CD14-positive monocyte (primary cell): ENCODE measurements around the gene YBX2. TPM values are rescaled to one million over a fixed set of nuclear protein-coding genes. Genes with fewer than 3 reads are reported as not detected.

ENCODE experiments used
- DNase-seq, 3 donors: peaks; one replicate each; pipeline ENCODE4 v3.0.0-alpha.2; 2011 to 2022
- H2AFZ ChIP-seq: 2 replicates; pipeline ENCODE4 v1.6.0; 2012; ENCODE audit warnings: mild to moderate bottlenecking, low read depth, low read length, inconsistent platforms; ENCODE audit not compliant: insufficient read depth, poor library complexity, severe bottlenecking
- H3K27ac ChIP-seq, 2 donors: 1 replicate in 1 of 2; 2 replicates in 1 of 2; pipeline ENCODE4 v1.5.1; 2012 to 2013; ENCODE audit warnings: low read length in 2 of 2, control low read depth in 1 of 2, inconsistent platforms in 1 of 2, low read depth in 1 of 2, mild to moderate bottlenecking in 1 of 2
- H3K27me3 ChIP-seq, 2 donors: one replicate each; pipeline versions ENCODE4 v1.6.0 to v1.6.1; 2011 to 2013; ENCODE audit warnings: low read length in 2 of 2; ENCODE audit not compliant: control insufficient read depth in 2 of 2, insufficient read depth in 2 of 2
- H3K36me3 ChIP-seq, 2 donors: replicated peaks in 1 of 2; 1 replicate in 1 of 2; 2 replicates in 1 of 2; pipeline versions ENCODE4 v1.5.1 to v1.6.1; 2012 to 2013; ENCODE audit warnings: low read length in 2 of 2, control low read depth in 1 of 2, inconsistent platforms in 1 of 2, mild to moderate bottlenecking in 1 of 2; ENCODE audit not compliant: insufficient read depth in 2 of 2, control insufficient read depth in 1 of 2
- H3K4me1 ChIP-seq, 2 donors: 1 replicate in 1 of 2; 2 replicates in 1 of 2; pipeline versions ENCODE4 v1.5.1 to v1.6.1; 2012 to 2013; ENCODE audit warnings: low read length in 2 of 2, control low read depth in 1 of 2, inconsistent platforms in 1 of 2, mild to moderate bottlenecking in 1 of 2, moderate library complexity in 1 of 2; ENCODE audit not compliant: insufficient read depth in 2 of 2, control insufficient read depth in 1 of 2
- H3K4me2 ChIP-seq: replicated peaks from 2 replicates; pipeline ENCODE3; 2012; ENCODE audit warnings: low read length, moderate library complexity, mild to moderate bottlenecking; ENCODE audit not compliant: poor library complexity, severe bottlenecking; ENCODE audit errors: extremely low read depth
- H3K4me3 ChIP-seq, 3 experiments: fragments of 200-600 bp in 1 of 3; sonication (generic) in 1 of 3; replicated peaks in 1 of 3; 1 replicate in 2 of 3; 2 replicates in 1 of 3; pipeline ENCODE4 v1.5.1; 2011 to 2013; ENCODE audit warnings: low read length in 3 of 3, mild to moderate bottlenecking in 3 of 3, control low read depth in 2 of 3, low read depth in 2 of 3, inconsistent platforms in 1 of 3, moderate library complexity in 1 of 3
- H3K79me2 ChIP-seq: 2 replicates; pipeline ENCODE4 v1.6.0; 2012; ENCODE audit warnings: mild to moderate bottlenecking, control low read depth, inconsistent platforms, low read length, moderate library complexity; ENCODE audit not compliant: insufficient read depth
- H3K9ac ChIP-seq: 2 replicates; pipeline ENCODE4 v1.6.0; 2017; ENCODE audit warnings: low read length, mild to moderate bottlenecking; ENCODE audit not compliant: insufficient read depth, poor library complexity, severe bottlenecking
- H3K9me3 ChIP-seq, 2 donors: replicated peaks in 1 of 2; 1 replicate in 1 of 2; 2 replicates in 1 of 2; pipeline versions ENCODE4 v1.5.1 to v1.6.1; 2012 to 2013; ENCODE audit warnings: low read length in 2 of 2, control low read depth in 1 of 2; ENCODE audit not compliant: control insufficient read depth in 1 of 2, insufficient read depth in 1 of 2
- H4K20me1 ChIP-seq: 2 replicates; pipeline ENCODE4 v1.6.0; 2012; ENCODE audit warnings: mild to moderate bottlenecking, low read length, control low read depth, moderate library complexity; ENCODE audit not compliant: insufficient read depth
- H3K27ac Mint-ChIP-seq, 7 donors: one replicate each; pipeline ENCODE4 v1.8.0; 2020; ENCODE audit warnings: mild to moderate bottlenecking in 7 of 7, mixed read lengths in 7 of 7, moderate library complexity in 6 of 7, inconsistent platforms in 2 of 7
- H3K27me3 Mint-ChIP-seq, 3 donors: one replicate each; pipeline ENCODE4 v1.8.0; 2021 to 2022; ENCODE audit warnings: low read depth in 3 of 3, mild to moderate bottlenecking in 3 of 3, mixed read lengths in 3 of 3, moderate library complexity in 3 of 3, inconsistent platforms in 1 of 3
- H3K36me3 Mint-ChIP-seq, 2 donors: one replicate each; pipeline ENCODE4 v1.8.0; 2020; ENCODE audit warnings: mixed read lengths in 2 of 2, inconsistent platforms in 1 of 2, mild to moderate bottlenecking in 1 of 2
- H3K4me1 Mint-ChIP-seq: one replicate; pipeline ENCODE4 v1.8.0; 2020; ENCODE audit warnings: mild to moderate bottlenecking, mixed read lengths
- H3K4me3 Mint-ChIP-seq, 2 donors: one replicate each; pipeline ENCODE4 v1.8.0; 2020; ENCODE audit warnings: mild to moderate bottlenecking in 2 of 2, mixed read lengths in 2 of 2, moderate library complexity in 1 of 2
- H3K9me3 Mint-ChIP-seq, 7 donors: one replicate each; pipeline ENCODE4 v1.8.0; 2020 to 2022; ENCODE audit warnings: mixed read lengths in 7 of 7, mild to moderate bottlenecking in 6 of 7, moderate library complexity in 6 of 7, inconsistent platforms in 2 of 7
- CTCF ChIP-seq: fragments of 200-600 bp; IDR thresholded peaks from one replicate; pipeline ENCODE4 v1.8.0; 2022; ENCODE audit warnings: antibody characterized with exemption, mild to moderate bottlenecking
- WGBS: methylation state at CpG from one replicate; pipeline ENCODE4 v1.1.5; 2013; ENCODE audit warnings: missing lambda C conversion rate; ENCODE audit not compliant: insufficient coverage; 5-methylcytosine and 5-hydroxymethylcytosine counted together
- intact Hi-C, 2 donors: fragments of 100-400 bp; cut with micrococcal nuclease; formaldehyde crosslinking; loops; one replicate each; pipeline versions ENCODE4 v1.15.0 to v1.15.1; 2023
- polyA plus RNA-seq, 3 donors: library from polyadenylated mRNA; depleted of rRNA in 1 of 3; unstranded in 2 of 3; stranded (reverse) in 1 of 3; fragments of 300-500 nt in 2 of 3; fragments of >200 nt in 1 of 3; fragmentation: Illumina TruSeq in 2 of 3; gene quantifications; 1 replicate in 2 of 3; 2 replicates in 1 of 3; pipeline ENCODE4 v1.2.3, GENCODE V29; 2012 to 2021

YBX2 gene
- polyA plus RNA-seq, 3 donors = not detected

GRCh38 chr17:7292729-7293128, 1.7 kb downstream of the YBX2 start:
- Histone ChIP-seq H3K79me2 (no peaks in the 10 kb centered on the region), H2AFZ (no peak overlapping the region), H3K9ac (no peak overlapping the region), H3K4me1 (peaks cover 21 to 32% of the 10 kb centered on the region in 2 donors), H3K9me3 (peaks cover 0 to 13% of the 10 kb centered on the region in 2 donors), H3K27me3 (peaks cover 35 to 60% of the 10 kb centered on the region in 2 donors), H3K27ac (no peak overlapping the region), H3K4me3 (no peak overlapping the region), H3K36me3 (no peaks in the 10 kb centered on the region), H4K20me1 (no peaks in the 10 kb centered on the region), H3K4me2 (no peak overlapping the region)
- Mint-ChIP-seq H3K36me3 (peaks cover 0 to 6% of the 10 kb centered on the region in 2 donors), H3K27ac (no peak overlapping the region), H3K4me3 (peak overlapping the region in 1 of 2 donors; percentile 82), H3K9me3 (peaks cover 0 to 23% (median 12%) of the 10 kb centered on the region in 7 donors), H3K27me3 (peaks cover 71 to 86% (median 73%) of the 10 kb centered on the region in 3 donors), H3K4me1 (peaks cover 24% of the 10 kb centered on the region)
- WGBS = 17% methylated on average over 1 of the region's 6 CpGs
- intact Hi-C loops = loop anchor here in 1 of 2 donors (5.0 kb wide), 1 partner anchor 250 kb away; the partner anchor contains the start of gene SLC16A11
- DNase-seq = no peak
- no peak for TF ChIP-seq CTCF

- intact Hi-C loops = loop anchor here in 1 of 2 donors (5.0 kb wide), 1 partner anchor 250 kb away; the partner anchor contains the start of gene SLC16A11
- H3K27me3 Mint-ChIP-seq = peaks cover 74 to 90% (median 76%) of the 10 kb centered on the region in 3 donors
- Histone ChIP-seq H4K20me1 (no peaks in the 10 kb centered on the region), H3K9ac (no peak overlapping the region), H2AFZ (no peak overlapping the region), H3K27ac (no peak overlapping the region), H3K9me3 (peaks cover 0 to 13% of the 10 kb centered on the region in 2 donors), H3K4me1 (peaks cover 21 to 32% of the 10 kb centered on the region in 2 donors), H3K36me3 (no peaks in the 10 kb centered on the region), H3K4me3 (no peak overlapping the region), H3K27me3 (peaks cover 35 to 66% of the 10 kb centered on the region in 2 donors), H3K79me2 (no peaks in the 10 kb centered on the region), H3K4me2 (no peak overlapping the region)
- no peak overlapping the region for H3K27ac Mint-ChIP-seq
- WGBS = no CpG with 5 or more reads among the region's 2 CpGs
- peak overlapping the region in 1 of 2 donors; percentile 82 for H3K4me3 Mint-ChIP-seq
- TF ChIP-seq CTCF = no peak
- H3K9me3 Mint-ChIP-seq = peaks cover 0 to 23% (median 12%) of the 10 kb centered on the region in 7 donors
- DNase-seq = no peak
- H3K4me1 Mint-ChIP-seq = peaks cover 24% of the 10 kb centered on the region
- peaks cover 0 to 6% of the 10 kb centered on the region in 2 donors for H3K36me3 Mint-ChIP-seq
These were observed 2.2 kb downstream of the YBX2 start for GRCh38 chr17:7292194-7292593.
